SIG-M5 (cell line): Measurements from ENCODE around the gene KCNG2.
"Not testable (repeated sequence)": the region's sequence is repeated elsewhere in the genome, so short reads cannot be mapped to it uniquely, and the experiment has no call there.

Source experiments
- DNase-seq: peaks from one replicate; lab custom pipeline; 2025; lab: John Stamatoyannopoulos, UW

Gene KCNG2, protein sequence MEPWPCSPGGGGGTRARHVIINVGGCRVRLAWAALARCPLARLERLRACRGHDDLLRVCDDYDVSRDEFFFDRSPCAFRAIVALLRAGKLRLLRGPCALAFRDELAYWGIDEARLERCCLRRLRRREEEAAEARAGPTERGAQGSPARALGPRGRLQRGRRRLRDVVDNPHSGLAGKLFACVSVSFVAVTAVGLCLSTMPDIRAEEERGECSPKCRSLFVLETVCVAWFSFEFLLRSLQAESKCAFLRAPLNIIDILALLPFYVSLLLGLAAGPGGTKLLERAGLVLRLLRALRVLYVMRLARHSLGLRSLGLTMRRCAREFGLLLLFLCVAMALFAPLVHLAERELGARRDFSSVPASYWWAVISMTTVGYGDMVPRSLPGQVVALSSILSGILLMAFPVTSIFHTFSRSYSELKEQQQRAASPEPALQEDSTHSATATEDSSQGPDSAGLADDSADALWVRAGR

DNA sequence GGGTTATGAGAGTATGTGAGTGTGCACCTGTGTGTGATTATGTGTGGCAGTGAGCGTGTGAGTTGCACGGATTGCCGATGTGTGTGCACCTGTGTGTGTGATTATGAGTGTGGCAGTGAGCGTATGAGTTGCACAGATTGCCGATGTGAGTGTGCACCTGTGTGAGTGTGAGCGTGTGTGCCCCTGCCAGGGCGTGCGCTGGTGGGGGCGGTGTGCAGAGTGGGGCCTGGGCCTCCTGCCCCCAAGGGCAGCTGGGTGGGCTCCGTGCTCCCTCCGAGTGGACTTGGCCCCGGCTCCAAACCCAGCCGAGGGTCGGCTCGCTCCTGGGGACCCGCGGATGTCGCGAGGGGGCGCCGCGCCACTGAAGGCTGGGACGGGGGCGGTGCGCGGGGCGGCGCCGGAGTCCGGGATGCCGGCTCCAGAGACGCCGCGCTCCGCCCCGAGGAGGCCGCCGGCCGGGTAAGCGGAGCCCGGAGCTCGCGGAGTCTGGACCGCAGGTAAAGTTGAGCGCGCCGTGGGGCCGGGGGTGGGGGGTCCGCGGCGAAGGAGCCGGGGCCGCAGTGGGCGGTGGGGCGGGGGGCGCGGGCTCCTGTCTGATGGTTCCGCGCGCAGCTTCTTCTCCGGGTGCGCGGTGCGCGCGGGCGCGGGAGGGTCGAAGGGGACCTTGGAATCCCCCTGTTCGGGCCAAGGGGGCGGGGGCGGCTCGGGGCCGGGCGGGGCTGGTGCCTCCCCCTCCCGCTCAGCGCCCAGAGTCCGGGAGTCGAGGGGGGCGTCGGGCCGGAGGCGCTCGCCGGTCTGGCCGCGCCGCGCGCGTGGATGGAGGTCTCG is at the start of gene KCNG2:
Gene KCNG2, plus strand, starts transcription at position 421 of the 828 bp plus-strand sequence. CDS start 65,730 bp downstream, outside the sequence.
- DNase-seq, result no peak

DNA sequence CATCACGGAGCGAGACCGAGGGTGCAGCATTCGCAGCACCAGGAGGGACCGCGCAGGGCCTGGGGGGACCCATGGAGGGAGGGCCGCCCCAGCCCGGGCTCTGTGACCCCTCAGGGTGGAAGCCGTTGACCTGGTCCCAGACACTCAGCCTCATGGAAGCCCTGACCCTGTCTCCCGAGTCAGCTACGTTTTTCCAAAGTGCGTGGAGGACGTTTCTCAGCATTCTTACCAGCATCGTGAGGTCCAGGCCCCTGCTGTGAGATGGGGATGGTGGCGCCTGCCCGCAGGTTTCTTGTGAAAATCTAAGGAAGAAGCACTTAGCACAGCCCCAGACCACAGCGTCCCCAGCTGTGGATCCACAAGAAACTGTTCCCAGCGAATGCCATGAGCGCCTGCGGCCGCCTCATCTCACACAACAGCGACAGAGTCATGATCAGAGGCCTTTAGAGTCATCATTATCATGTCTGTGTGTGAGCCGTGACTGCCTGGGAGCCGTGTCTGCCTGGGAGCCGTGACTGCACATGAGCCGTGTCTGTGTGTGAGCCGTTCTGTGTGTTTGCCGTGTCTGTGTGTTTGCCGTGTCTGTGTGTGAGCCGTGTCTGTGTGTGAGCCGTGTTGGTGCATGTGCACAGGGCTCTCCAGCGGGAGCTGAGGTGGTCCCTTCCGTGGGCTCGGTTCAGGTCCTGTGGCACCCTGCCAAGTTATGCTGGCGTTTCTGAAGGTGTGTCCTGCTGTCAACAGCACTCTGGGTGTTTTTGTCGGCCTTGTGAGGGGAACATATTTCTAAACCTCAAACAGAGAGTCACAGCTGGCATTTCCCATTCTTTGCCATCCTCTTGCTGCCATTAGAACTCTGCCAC is 49.2 kb upstream of the KCNG2 start:
- no peak for DNase-seq

DNA sequence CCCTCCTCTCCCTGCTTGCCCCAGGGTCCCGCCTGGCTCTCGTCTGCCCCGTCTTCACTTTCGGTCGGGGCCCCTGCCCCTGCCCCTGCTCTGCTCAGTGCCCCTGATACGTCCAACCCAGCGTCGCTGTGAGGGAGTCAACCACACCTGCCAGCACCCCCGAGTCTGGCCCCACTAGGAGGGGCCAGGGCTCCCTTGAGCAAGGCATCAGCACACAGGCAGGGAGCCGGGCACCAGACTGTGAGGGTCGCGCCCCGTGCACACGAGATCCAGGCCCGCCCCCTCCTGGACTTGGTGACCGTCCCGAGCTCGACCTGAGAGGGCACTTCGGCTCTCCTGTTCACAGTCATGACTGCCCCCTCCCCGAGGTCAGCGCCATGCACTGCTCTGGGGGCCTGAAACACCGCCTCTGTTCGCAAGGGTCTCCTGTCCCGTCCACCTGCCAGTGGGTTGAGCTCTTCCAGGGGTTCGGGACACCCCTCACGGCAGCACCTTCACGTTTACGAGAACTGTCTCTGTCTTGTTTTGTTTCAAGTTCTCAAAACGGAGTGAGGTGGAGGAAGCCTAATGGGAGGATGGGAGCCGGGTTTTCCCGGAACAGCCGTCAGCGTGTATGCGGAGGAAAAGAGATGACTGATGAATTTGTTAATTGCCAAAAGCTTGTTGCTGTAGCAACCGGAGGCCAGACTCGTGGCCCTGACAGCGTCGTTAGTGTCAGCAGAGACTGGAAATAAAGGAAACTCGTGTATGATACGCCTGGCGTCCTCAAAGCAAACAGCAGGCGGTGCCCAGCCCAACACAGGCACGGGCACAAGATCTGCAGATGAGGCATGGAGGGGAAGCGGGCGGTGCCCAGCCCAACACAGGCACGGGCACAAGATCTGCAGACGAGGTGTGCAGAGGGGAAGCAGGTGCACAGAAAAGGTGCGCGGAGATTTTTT is 48.2 kb upstream of the KCNG2 start:
- no peak for DNase-seq

DNA sequence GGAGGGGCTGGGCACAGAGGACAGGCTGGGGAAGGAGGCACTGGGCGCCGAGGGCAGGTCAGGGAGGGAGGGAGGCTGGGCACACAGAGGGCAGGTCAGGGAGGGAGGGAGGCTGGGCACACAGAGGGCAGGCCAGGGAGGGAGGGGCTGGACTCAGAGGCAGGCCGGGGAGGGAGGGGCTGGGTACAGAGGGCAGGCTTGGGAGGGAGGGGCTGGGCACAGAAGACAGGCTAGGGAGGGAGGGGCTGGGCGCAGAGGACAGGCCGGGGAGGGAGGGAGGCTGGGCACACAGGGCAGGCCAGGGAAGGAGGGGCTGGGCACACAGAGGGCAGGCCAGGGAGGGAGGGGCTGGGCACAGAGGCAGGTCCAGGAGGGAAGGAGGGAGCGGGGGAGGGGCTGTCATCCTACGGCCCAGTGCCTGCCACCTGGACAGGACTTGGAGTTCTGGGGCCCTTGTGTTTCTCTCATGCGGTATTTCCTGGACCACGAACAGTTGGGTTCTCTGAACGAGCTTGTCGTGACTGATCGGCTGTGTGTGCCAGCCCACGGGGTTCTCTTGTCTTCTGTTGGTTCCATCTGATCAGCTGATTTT is 46.7 kb upstream of the KCNG2 start:
- DNase-seq, result no peak

DNA sequence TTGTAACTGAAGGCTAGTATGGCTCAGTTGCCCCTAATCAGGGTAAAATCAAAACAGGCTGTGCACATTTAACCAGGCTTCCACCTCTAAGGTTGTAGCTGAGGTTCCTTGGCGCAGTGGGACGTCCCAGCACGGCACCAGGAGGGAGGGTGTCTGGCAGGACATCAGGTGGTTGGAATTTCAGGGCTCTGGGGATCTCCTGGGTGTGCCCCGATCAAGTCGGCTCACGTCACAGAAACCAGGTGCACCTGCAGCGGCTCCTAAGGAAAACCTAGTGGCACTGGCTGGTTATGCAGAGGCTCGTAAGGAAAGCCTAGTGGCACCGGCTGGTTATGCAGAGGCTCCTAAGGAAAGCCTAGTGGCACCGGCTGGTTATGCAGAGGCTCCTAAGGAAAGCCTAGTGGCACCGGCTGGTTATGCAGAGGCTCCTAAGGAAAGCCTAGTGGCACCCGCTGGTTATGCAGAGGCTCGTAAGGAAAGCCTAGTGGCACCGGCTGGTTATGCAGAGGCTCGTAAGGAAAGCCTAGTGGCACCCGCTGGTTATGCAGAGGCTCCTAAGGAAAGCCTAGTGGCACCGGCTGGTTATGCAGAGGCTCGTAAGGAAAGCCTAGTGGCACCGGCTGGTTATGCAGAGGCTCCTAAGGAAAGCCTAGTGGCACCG is 45.7 kb upstream of the KCNG2 start:
- not testable (repeated sequence) for DNase-seq

DNA sequence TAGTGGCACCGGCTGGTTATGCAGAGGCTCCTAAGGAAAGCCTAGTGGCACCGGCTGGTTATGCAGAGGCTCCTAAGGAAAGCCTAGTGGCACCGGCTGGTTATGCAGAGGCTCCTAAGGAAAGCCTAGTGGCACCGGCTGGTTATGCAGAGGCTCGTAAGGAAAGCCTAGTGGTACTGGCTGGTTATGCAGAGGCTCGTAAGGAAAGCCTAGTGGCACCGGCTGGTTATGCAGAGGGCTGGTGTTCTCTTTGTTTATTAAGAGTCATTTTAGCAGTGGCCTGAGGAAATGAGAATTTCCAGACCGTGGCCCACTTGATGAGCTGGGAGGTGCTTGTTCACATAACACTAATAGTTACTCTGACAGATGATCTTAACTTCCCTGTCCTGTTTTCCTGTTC is 44.8 kb upstream of the KCNG2 start:
- not testable (repeated sequence) for DNase-seq

DNA sequence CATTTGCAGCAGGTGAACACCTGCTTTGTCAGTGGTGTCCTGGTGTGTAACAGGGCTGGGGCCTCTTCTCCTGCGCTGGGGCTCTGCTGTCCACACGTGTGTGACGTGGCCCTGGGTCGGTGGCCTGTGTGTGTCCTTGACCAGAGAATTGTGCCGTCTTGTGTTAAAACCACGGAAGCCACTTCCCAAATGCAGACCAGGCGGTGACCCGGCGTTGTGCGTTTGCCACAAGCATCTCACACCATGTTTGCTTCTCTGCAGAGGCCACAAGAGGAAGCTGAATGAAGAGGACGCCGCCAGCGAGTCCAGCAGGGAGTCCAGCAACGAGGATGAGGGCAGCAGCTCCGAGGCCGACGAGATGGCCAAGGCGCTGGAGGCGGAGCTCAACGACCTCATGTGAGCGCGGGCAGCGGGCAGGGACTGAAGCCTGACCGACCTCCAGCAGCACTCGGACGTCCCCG is 44.3 kb upstream of the KCNG2 start:
- no peak for DNase-seq

DNA sequence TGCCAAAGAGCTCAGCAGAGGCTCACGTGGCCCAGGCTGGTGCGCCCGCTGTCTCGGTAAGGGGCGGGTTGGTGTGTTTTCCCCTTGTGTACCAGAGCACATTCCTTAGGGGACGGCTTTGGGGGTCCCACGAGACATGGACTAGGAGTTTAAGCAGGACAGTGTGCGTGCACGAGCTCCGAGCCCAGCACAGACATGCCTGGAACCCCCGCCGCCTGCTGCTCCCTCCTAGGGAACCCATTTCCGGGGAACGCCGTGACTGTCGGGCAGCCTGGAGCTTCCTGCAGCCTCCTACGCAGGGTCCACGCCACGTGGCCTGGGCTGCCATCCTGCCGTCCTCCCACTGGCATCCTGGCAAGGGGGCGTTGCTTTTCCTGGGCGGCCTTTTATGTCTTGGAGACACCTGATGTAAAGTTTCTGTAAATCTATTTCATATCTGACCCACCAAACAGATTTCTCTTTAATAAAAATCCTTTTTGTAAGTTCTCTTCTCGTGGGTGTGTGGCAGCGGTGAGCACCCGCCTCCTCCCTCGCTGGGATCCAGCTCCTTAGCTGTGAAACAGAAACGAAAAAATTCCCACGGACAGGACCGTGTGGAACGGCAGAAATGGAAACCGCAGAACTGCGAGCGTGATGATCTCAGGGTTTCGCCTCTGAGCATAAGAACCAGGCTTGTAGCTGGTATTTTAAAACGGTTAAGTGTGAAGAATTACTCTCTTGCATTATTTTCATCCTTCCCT is 43.5 kb upstream of the KCNG2 start:
- DNase-seq, result no peak

DNA sequence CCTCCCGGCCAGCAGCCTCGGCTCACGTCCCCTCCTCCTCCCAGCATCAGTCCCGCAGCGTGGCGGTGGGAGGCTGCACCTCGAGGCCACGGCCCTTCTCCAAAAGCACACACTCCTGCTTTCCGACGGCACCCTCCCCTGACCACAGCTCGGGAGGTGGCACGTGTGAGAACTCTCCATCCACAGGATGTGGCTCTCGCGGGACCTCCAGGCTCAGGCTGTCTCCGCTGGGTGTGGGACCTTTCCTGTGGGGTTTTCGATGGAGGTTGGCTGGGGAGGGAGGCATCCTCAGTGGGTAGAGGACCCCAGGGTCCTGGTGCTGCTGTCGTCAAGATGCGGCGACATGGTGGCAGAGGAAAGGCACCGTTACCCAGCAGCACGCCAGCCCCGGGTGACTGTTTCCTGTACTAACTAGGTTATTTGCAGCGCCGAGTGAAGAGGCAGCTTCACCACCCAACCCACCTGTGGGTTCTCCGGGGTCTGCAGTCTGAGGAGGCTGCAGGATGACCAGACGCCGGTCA is 42.8 kb upstream of the KCNG2 start:
- no peak for DNase-seq

DNA sequence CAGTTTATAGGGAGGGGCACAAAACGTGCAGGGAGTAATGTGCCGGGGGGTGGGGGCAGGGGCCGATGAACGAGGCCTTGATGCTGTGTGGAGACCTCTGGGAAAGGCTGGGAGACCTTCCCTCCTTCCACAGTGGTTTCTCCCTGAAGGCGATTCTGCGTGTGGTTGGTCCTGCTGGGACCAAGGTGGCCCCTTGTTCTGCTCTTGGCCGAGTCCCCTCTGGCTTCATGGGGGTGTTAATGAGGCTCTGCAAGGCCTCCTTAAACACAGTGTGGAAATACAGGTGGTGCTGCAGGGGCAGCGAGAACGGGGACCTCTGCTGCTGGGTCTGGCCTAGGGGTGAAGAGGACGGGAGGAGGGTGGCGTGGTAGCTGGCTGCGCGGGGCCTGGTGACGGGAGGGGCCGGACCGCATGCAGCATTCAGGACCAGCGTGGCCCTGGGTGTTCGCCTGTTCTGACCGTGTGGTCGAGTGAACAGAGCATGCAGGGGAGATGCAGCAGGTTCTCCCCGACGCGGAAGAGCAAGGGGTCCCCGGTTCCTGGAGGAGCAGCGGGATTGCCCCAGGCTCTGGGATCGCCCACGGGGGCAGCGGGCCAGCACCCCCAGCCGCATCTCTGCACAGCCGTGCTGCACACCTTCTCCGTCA is 42.1 kb upstream of the KCNG2 start:
- DNase-seq, result no peak

DNA sequence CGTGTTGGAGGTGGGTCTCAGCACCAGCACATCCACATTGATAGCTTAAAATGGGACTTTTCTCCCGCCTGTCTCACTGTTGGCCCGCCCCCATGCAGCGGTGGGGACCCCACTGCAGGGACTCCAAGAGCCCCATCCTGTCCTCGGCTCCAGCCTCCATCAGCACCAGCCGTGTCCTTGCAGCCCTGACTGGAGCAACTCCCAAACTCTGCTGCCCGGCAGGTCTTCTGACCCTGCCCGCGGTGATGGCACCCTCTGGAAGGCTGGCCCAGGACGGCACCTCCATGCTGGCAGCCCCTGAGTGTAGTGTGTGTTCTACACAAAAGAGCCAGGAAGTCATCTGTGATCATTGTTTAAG is 41.6 kb upstream of the KCNG2 start:
- no peak for DNase-seq

DNA sequence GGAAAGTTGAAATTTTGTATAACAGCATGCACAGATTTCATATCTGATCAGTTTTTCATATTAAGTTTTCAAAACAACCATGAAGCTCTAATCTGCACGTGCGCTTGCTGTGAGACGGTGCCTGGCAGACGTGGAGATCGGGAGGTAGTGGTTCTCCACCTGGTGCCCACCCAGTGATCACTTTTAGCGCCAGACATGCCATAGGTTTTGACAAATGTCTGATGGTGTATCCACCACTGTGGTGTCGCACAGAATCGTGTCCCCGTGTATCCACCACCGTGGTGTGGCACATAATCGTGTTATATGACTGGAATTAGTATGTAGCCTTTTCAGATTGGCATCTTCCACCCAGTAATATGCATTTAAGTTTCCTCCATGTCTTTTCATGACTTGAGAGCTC is 40.9 kb upstream of the KCNG2 start:
- no peak for DNase-seq

DNA sequence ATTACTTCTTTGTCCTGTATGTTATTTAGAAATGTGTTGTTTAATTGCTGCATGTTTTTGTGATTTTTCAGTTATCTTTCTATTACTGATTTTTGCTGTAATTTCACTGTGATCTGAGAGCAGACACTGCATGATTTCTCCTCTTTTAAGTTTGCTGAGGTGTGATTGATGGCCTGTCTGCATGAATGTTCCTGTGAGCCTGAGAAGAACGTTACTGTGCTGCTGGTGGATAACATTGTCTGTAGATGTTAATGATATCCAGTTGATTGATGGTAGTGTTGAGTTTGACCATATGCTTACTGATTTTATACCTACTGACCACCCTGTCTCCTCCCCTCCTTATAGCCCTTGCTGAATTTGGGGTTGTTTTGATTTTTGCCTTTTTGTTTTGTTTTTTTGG is 37.4 kb upstream of the KCNG2 start:
- no peak for DNase-seq

DNA sequence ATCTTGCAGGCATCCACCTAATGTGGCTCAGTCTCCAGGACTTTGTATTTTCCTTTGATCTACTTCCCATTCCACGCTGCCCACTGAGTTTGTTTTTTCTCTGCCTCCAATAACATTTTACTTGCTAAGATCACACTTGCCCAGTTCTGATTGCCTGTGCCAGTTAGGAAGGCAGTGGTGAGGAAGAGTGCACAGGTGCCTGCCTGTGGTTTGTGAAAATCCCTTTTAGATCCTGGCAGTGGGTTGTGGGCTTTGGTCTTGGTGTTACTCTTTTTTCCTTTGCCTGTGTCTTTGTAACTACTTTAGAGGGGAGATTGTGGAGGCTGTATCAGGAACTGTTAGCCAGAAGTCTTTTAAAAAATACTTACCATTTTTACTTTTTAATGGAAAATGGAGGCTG is 36.9 kb upstream of the KCNG2 start:
- DNase-seq, result no peak

DNA sequence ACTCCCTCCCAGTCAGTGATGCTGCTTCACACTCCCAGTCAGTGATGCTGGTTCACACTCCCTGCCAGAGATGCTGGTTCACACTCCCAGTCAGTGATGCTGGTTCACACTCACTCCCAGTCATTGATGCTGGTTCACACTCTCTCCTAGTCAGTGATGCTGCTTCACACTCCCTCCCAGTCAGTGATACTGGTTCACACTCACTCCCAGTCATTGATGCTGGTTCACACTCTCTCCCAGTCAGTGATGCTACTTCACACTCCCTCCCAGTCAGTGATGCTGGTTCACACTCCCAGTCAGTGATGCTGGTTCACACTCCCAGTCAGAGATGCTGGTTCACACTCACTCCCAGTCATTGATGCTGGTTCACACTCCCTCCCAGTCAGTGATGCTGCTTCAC is 34.3 kb upstream of the KCNG2 start:
- no peak for DNase-seq

DNA sequence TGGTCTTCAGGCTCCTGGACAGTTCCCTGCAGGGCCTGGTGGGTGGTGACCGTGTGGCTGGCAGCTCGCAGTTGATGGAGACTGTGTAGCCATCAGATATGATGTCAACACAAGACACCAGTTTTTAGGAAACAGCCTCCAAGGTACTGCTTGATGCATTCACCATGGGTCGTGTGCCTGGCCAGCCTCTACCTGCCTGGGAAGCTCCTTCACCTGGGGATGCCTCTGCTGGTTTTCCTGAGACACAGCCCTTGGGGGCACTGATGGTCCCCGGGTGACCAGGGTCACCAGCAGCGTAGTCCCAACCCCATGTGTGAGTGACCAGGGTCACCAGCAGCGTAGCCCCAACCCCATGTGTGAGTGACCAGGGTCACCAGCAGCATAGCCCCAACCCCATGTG is 33.6 kb upstream of the KCNG2 start:
- no peak for DNase-seq

DNA sequence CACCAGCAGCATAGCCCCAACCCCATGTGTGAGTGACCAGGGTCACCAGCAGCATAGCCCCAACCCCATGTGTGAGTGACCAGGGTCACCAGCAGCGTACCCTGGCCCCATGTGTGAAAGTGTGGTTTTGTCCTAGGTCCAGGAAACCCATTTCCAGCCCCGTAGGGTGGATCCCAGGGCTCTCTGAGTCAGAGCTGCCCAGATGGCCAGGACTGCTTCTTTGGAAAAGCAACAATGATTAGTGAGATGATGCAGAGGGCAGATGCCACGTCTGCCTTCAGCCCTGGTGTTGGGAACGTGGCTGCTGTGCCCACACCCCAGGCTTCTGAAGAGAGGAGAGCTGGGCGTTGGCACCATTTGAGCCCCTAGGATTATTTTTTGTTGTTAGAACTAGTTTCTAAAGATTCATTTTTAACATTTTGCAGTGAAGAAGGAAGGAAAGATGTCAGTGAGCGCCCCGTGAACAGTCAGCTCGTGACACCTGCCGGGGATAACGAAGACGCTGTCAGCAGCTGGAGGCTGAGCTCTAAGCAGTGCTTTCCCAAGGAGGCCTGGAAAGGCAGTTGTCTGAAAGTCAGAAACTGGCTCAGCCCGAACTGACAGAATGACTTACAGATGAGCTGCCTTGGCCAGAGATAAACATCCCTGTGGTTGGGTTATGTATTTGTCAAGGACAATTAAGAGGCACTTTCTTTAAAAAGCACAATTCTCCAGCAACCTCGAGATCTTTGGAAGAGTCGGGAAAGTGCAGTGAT is 32.1 kb upstream of the KCNG2 start:
- no peak for DNase-seq

DNA sequence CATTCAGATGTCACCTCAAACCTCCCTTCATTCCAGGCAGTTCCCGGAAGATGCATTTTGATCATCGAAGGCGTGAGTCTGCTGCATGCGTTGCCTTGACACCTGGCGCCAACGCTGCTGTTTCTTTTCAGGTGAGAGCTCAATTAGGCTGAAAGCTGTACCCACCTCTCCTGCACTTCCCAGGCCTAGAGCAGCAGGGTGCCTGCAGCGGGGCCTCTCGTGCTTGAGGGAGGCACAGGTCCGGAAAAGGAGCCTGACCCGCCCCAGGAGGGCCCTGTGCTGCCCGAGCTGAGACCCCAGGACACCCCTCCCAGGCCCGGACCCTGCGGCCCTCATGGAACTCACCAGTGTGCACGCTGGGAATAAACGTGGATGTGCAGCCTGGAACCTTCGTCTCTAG is 31.4 kb upstream of the KCNG2 start:
- DNase-seq, result no peak
